H9 (cell line): Measurements from ENCODE around the gene SPECC1. TPM values are rescaled to one million over a fixed set of nuclear protein-coding genes. Genes with fewer than 3 reads are reported as not detected.

Source experiments
- DNase-seq: peaks from one replicate; pipeline ENCODE4 v3.0.0-alpha.2; 2017
- H2AFZ ChIP-seq: one replicate; pipeline ENCODE4 v1.6.1; 2013; ENCODE audit warnings: mild to moderate bottlenecking, low read length, control low read depth, moderate library complexity
- H2AK5ac ChIP-seq: 2 replicates; pipeline ENCODE4 v1.6.1; 2013; ENCODE audit warnings: low read length, control low read depth, mixed read lengths; ENCODE audit not compliant: insufficient read length
- H2BK120ac ChIP-seq: one replicate; pipeline ENCODE4 v1.6.1; 2013; ENCODE audit warnings: low read depth, mild to moderate bottlenecking, low read length, control low read depth, inconsistent platforms; ENCODE audit not compliant: poor library complexity, severe bottlenecking
- H2BK12ac ChIP-seq: 2 replicates; pipeline ENCODE4 v1.6.1; 2013; ENCODE audit warnings: low read length, control low read depth, mixed read lengths, low read depth; ENCODE audit not compliant: insufficient read length
- H2BK15ac ChIP-seq: 2 replicates; pipeline ENCODE4 v1.6.1; 2013; ENCODE audit warnings: low read depth, low read length, control low read depth
- H2BK20ac ChIP-seq: one replicate; pipeline ENCODE4 v1.6.1; 2013; ENCODE audit warnings: low read depth, mild to moderate bottlenecking, low read length, control low read depth, inconsistent platforms; ENCODE audit not compliant: poor library complexity, severe bottlenecking
- H2BK5ac ChIP-seq: 2 replicates; pipeline ENCODE4 v1.6.1; 2013; ENCODE audit warnings: low read length, control low read depth, mixed read lengths; ENCODE audit not compliant: insufficient read length
- H3K14ac ChIP-seq: 2 replicates; pipeline ENCODE4 v1.6.1; 2013; ENCODE audit warnings: low read length, control low read depth; ENCODE audit not compliant: insufficient read depth
- H3K18ac ChIP-seq: 2 replicates; pipeline ENCODE4 v1.6.1; 2013; ENCODE audit warnings: low read depth, mild to moderate bottlenecking, mixed read lengths, low read length, control low read depth; ENCODE audit not compliant: insufficient read length
- H3K23ac ChIP-seq: 2 replicates; pipeline ENCODE4 v1.6.1; 2013; ENCODE audit warnings: low read length, control low read depth, mixed read lengths, low read depth; ENCODE audit not compliant: insufficient read length
- H3K23me2 ChIP-seq: 2 replicates; pipeline ENCODE4 v1.6.1; 2013; ENCODE audit warnings: low read depth, mild to moderate bottlenecking, mixed read lengths, low read length, control low read depth; ENCODE audit not compliant: insufficient read length, poor library complexity, severe bottlenecking
- H3K27ac ChIP-seq: 2 replicates; pipeline ENCODE4 v1.5.1; 2013; ENCODE audit warnings: low read length, control low read depth, mixed read lengths, low read depth; ENCODE audit not compliant: insufficient read length
- H3K27me3 ChIP-seq: 2 replicates; pipeline ENCODE4 v1.6.1; 2013; ENCODE audit warnings: low read length, control low read depth, inconsistent platforms; ENCODE audit not compliant: insufficient read depth
- H3K4ac ChIP-seq: 2 replicates; pipeline ENCODE4 v1.6.1; 2013; ENCODE audit warnings: low read depth, mild to moderate bottlenecking, control low read depth, inconsistent platforms, low read length, moderate library complexity
- H3K4me1 ChIP-seq: 2 replicates; pipeline ENCODE4 v1.6.1; 2013; ENCODE audit warnings: low read length, control low read depth, inconsistent platforms; ENCODE audit not compliant: insufficient read depth
- H3K4me2 ChIP-seq: 2 replicates; pipeline ENCODE4 v1.6.1; 2013; ENCODE audit warnings: low read length, control low read depth, mixed read lengths; ENCODE audit not compliant: insufficient read length, insufficient read depth
- H3K56ac ChIP-seq: 2 replicates; pipeline ENCODE4 v1.6.1; 2013; ENCODE audit warnings: low read depth, mild to moderate bottlenecking, mixed read lengths, low read length, control low read depth; ENCODE audit not compliant: insufficient read length
- H3K79me1 ChIP-seq: 2 replicates; pipeline ENCODE4 v1.6.1; 2013; ENCODE audit warnings: low read depth, mild to moderate bottlenecking, moderate library complexity, low read length, control low read depth, inconsistent platforms; ENCODE audit not compliant: insufficient read depth, poor library complexity, severe bottlenecking
- H3K79me2 ChIP-seq: 2 replicates; pipeline ENCODE4 v1.6.1; 2013; ENCODE audit warnings: low read length, control low read depth, inconsistent platforms; ENCODE audit not compliant: insufficient read depth
- H3K9ac ChIP-seq: 2 replicates; pipeline ENCODE4 v1.6.1; 2013; ENCODE audit warnings: low read length, control low read depth, mixed read lengths; ENCODE audit not compliant: insufficient read length; ENCODE audit errors: extremely low read depth
- H3K9me3 ChIP-seq: one replicate; pipeline ENCODE4 v1.6.1; 2013; ENCODE audit warnings: low read depth, low read length, inconsistent platforms; ENCODE audit not compliant: control insufficient read depth
- H3T11ph ChIP-seq: one replicate; pipeline ENCODE4 v1.6.1; 2013; ENCODE audit warnings: mild to moderate bottlenecking, low read length, control low read depth, inconsistent platforms
- H4K20me1 ChIP-seq: one replicate; pipeline ENCODE4 v1.6.1; 2013; ENCODE audit not compliant: control insufficient read depth, insufficient read length, insufficient read depth
- H4K5ac ChIP-seq: 2 replicates; pipeline ENCODE4 v1.6.1; 2013; ENCODE audit warnings: low read depth, mild to moderate bottlenecking, mixed read lengths, low read length, control low read depth; ENCODE audit not compliant: insufficient read length
- H4K8ac ChIP-seq: replicated peaks from 2 replicates; pipeline ENCODE4 v1.6.1; 2013; ENCODE audit warnings: low read length, control low read depth, mixed read lengths, low read depth; ENCODE audit not compliant: insufficient read length
- H4K91ac ChIP-seq: 2 replicates; pipeline ENCODE4 v1.6.1; 2013; ENCODE audit warnings: low read depth, mild to moderate bottlenecking, moderate library complexity, mixed read lengths, low read length, control low read depth; ENCODE audit not compliant: insufficient read length
- H3K27ac Mint-ChIP-seq, 3 experiments: 2 replicates in 2 of 3; 3 replicates in 1 of 3; pipeline ENCODE4 v1.8.0; 2020 to 2021; ENCODE audit warnings: mixed read lengths in 3 of 3, mild to moderate bottlenecking in 1 of 3, moderate library complexity in 1 of 3
- H3K27me3 Mint-ChIP-seq: 2 replicates; pipeline ENCODE4 v1.8.0; 2021; ENCODE audit warnings: low read depth, mild to moderate bottlenecking, moderate library complexity, mixed read lengths
- H3K36me3 Mint-ChIP-seq, 3 experiments: 2 replicates in 2 of 3; 3 replicates in 1 of 3; pipeline ENCODE4 v1.8.0; 2020 to 2021; ENCODE audit warnings: low read depth in 3 of 3, mixed read lengths in 3 of 3; ENCODE audit not compliant: insufficient read depth in 1 of 3
- H3K4me1 Mint-ChIP-seq, 2 experiments: 2 replicates each; pipeline ENCODE4 v1.8.0; 2020; ENCODE audit warnings: mixed read lengths in 2 of 2
- H3K4me3 Mint-ChIP-seq, 2 experiments: 2 replicates in 1 of 2; 3 replicates in 1 of 2; pipeline ENCODE4 v1.8.0; 2020 to 2021; ENCODE audit warnings: mild to moderate bottlenecking in 2 of 2, mixed read lengths in 2 of 2, moderate library complexity in 1 of 2
- H3K9me3 Mint-ChIP-seq, 2 experiments: 2 replicates in 1 of 2; 3 replicates in 1 of 2; pipeline ENCODE4 v1.8.0; 2020; ENCODE audit warnings: mild to moderate bottlenecking in 2 of 2, mixed read lengths in 2 of 2, moderate library complexity in 1 of 2
- CTCF ChIP-seq: fragments of 200-600 bp; sonication (generic); conservative IDR thresholded peaks from 3 replicates; pipeline ENCODE4 v1.8.0; 2021; ENCODE audit warnings: antibody characterized with exemption, mild to moderate bottlenecking
- WGBS: extraction: QIAGEN DNeasy Blood & Tissue Kit; methylation state at CpG from one replicate; pipeline ENCODE4 v1.1.7; 2013; ENCODE audit warnings: missing lambda C conversion rate, low lambda C conversion rate, mixed read lengths; ENCODE audit not compliant: insufficient read length; ENCODE audit errors: extremely low coverage; 5-methylcytosine and 5-hydroxymethylcytosine counted together
- total RNA-seq: library from RNA; stranded (reverse); gene quantifications from 2 replicates; pipeline ENCODE4 v1.2.1, GENCODE V29; 2021

The SPECC1 gene
- total RNA-seq, 1 experiment from 2014 or later, result 65.7 TPM

DNA sequence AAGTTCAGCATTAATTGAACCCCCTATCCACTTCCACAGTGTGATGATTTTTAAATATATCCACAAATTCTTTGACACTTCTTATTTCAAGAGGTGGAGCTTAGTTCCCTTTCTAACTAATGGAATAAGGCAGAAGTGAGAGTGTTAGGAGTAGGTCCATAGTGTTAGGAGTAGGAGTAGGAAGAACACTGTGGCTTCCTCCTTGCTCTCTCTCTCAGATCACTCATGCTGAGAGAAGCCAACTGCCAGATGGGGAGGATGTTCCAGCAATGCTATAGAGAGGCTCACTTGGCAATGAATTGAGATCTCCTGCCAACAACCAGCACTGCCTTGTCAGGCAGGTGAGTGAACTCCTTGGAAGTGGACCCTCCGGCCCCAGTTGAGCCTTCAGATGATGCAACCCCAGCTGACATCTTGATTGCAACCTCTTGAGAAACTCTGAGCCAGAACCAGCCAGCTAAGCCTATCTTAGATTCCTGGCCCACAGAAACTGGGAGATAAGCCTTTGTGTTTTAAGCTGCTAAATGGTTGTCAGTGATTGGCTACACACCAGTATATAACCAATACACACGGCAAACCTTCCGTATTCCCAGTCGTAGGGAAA, 44.3 kb downstream of the SPECC1 start:
- Histone ChIP-seq H4K91ac (no peak overlapping the region), H2BK15ac (no peak overlapping the region), H3K79me2 (no peaks in the 10 kb centered on the region), H2BK20ac (no peak overlapping the region), H4K5ac (no peak overlapping the region), H3K4ac (no peak overlapping the region), H3K18ac (no peak overlapping the region), H4K20me1 (no peaks in the 10 kb centered on the region), H3K4me2 (no peak overlapping the region), H2BK5ac (no peak overlapping the region), H3K9me3 (no peaks in the 10 kb centered on the region), H3K23ac (no peak overlapping the region), H3K27ac (no peak overlapping the region), H3K9ac (no peak overlapping the region), H3K56ac (no peak overlapping the region), H3K79me1 (no peaks in the 10 kb centered on the region), H2AK5ac (no peak overlapping the region), H2BK12ac (no peak overlapping the region), H2BK120ac (no peak overlapping the region), H4K8ac (no peak overlapping the region), H3K23me2 (no peaks in the 10 kb centered on the region), H2AFZ (no peak overlapping the region), H3K4me1 (no peaks in the 10 kb centered on the region), H3K14ac (no peak overlapping the region), H3K27me3 (no peaks in the 10 kb centered on the region), H3T11ph (no peak overlapping the region)
- no peaks in the 10 kb centered on the region for H3K4me1 Mint-ChIP-seq
- TF ChIP-seq CTCF, result no peak
- H3K9me3 Mint-ChIP-seq, result peaks cover 0 to 7% of the 10 kb centered on the region in 2 experiments; a peak in 3 of 5 replicates
- H3K4me3 Mint-ChIP-seq, result no peak overlapping the region
- H3K36me3 Mint-ChIP-seq, result peaks cover 0 to 5% (median 3%) of the 10 kb centered on the region in 3 experiments; a peak in 2 of 7 replicates
- no CpG with 5 or more reads among the region's 4 CpGs for WGBS
- DNase-seq, result no peak
- peaks cover 1% of the 10 kb centered on the region; the same call in 1 of the 2 replicates for H3K27me3 Mint-ChIP-seq
- no peak overlapping the region for H3K27ac Mint-ChIP-seq
